ENCODE results near the gene ARL6IP6.

Gene ARL6IP6

DNA sequence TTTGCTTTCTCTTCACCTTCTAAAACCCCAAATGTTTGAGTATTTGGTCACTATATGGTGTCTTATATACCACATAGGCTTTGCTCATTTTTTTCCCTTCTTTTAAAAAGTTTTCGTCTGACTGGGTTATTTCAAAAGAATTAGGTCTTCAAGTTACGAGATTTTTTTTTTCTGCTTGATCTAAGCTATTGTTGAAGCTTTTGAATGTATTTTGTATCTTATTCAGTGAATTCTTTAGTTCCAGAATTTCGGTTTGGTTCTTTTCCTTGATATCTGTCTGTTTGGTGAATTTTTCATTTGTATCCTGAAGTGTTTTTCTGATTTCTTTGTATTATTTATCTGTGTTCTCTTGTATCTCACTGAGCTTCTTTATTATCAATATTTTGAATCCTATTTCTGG is 93.5 kb downstream of the ARL6IP6 start:
- no peak for DNase-seq
